K562 (cell line): Measurements from ENCODE around the gene B4GALT1. TPM values are rescaled to one million over a fixed set of nuclear protein-coding genes. Genes with fewer than 3 reads are reported as not detected.

Experiments used
- CBFA2T2 ChIP-seq: fragments of 450-650 bp; conservative IDR thresholded peaks from 2 replicates; pipeline ENCODE4 v1.6.1; 2017; ENCODE audit warnings: mild to moderate bottlenecking
- CCAR2 ChIP-seq: fragments of 200-400 bp; formaldehyde crosslinking; IDR thresholded peaks from 2 replicates; pipeline ENCODE4 v1.6.1; 2017; ENCODE audit warnings: mild to moderate bottlenecking, low read depth, low read length
- GATAD2A ChIP-seq: fragments of 450-650 bp; IDR thresholded peaks from 2 replicates; pipeline ENCODE4 v1.6.1; 2017
- HNRNPL ChIP-seq: fragments of 200-400 bp; formaldehyde crosslinking; IDR thresholded peaks from 2 replicates; pipeline ENCODE4 v1.6.1; 2017; ENCODE audit warnings: low read depth, mild to moderate bottlenecking, low read length
- JUNB ChIP-seq: fragments of 450-650 bp; formaldehyde crosslinking; conservative IDR thresholded peaks from 2 replicates; pipeline ENCODE4 v1.4.0; 2020; ENCODE audit warnings: mild to moderate bottlenecking
- JUND ChIP-seq, 2 experiments: IDR thresholded peaks; 2 replicates in 1 of 2; 3 replicates in 1 of 2; pipeline ENCODE4 v1.6.1; 2011; ENCODE audit warnings: borderline replicate concordance in 2 of 2, low read depth in 2 of 2, low read length in 2 of 2, improper control_type of control experiment in 1 of 2, missing biosample characterization in 1 of 2, missing genetic modification characterization in 1 of 2, missing genetic modification reagents in 1 of 2
- KDM1A ChIP-seq, 2 experiments: fragments of 450-650 bp; IDR thresholded peaks; 2 replicates each; pipeline ENCODE4 v1.6.1; 2016; ENCODE audit warnings: mild to moderate bottlenecking in 2 of 2
- MCM5 ChIP-seq: fragments of 450-650 bp; IDR thresholded peaks from 2 replicates; pipeline ENCODE4 v1.6.1; 2016; ENCODE audit warnings: low read depth
- MED1 ChIP-seq: sonication (generic); formaldehyde crosslinking; IDR thresholded peaks from 2 replicates; pipeline ENCODE4 v1.8.1; 2023; ENCODE audit warnings: missing genetic modification reagents, borderline replicate concordance
- SMARCB1 ChIP-seq: IDR thresholded peaks from 2 replicates; pipeline ENCODE4 v1.6.1; 2011; ENCODE audit warnings: improper control_type of control experiment, low read depth; ENCODE audit not compliant: insufficient read length
- TEAD4 ChIP-seq, 2 experiments: sonication (generic) in 1 of 2; formaldehyde crosslinking in 1 of 2; IDR thresholded peaks; 2 replicates each; pipeline versions ENCODE4 v1.6.1 to v1.8.0; 2012 to 2022; ENCODE audit warnings: borderline replicate concordance in 1 of 2, inconsistent platforms in 1 of 2, low read length in 1 of 2, mild to moderate bottlenecking in 1 of 2, missing genetic modification reagents in 1 of 2
- ZBTB7A ChIP-seq: IDR thresholded peaks from 2 replicates; pipeline ENCODE4 v1.6.1; 2011; ENCODE audit warnings: low read depth, mild to moderate bottlenecking, low read length, moderate library complexity, borderline replicate concordance; ENCODE audit not compliant: control insufficient read depth
- polyA plus RNA-seq, 8 experiments: library from polyadenylated mRNA; depleted of rRNA in 4 of 8; stranded (reverse) in 5 of 8; unstranded in 3 of 8; fragments of >200 nt; fragmentation: Nextera tagmentation in 2 of 8; fragmentation: Illumina TruSeq in 1 of 8; extraction: Ambion mirVana in 2 of 8; extraction: Trizol in 1 of 8; gene quantifications; 2 replicates each; pipeline versions ENCODE4 v1.2.1 to v1.2.3, GENCODE V29; 2011 to 2014; ENCODE audit warnings: inconsistent platforms in 1 of 8, missing spikeins in 1 of 8
- total RNA-seq, 7 experiments: library from RNA; depleted of rRNA in 6 of 7; stranded (reverse); fragments of >200 nt in 6 of 7; fragmentation: Illumina TruSeq in 2 of 7; extraction: Trizol in 2 of 7; gene quantifications; 2 replicates each; pipeline versions ENCODE4 v1.2.1 to v1.2.3, GENCODE V29; 2011 to 2021; ENCODE audit warnings: low replicate concordance in 1 of 7
- TF ChIP-seq, protein P1 (sequence below): fragments of 450-650 bp; IDR thresholded peaks from 2 replicates; pipeline ENCODE4 v1.6.1; 2018; ENCODE audit not compliant: partially characterized antibody
- TF ChIP-seq, protein P2 (sequence below): sonication (generic); formaldehyde crosslinking; IDR thresholded peaks from 2 replicates; pipeline ENCODE4 v1.4.0; 2020; ENCODE audit warnings: mild to moderate bottlenecking, missing genetic modification reagents
- TF ChIP-seq, protein P3 (sequence below): sonication (generic); formaldehyde crosslinking; IDR thresholded peaks from 2 replicates; pipeline ENCODE4 v1.8.1; 2023; ENCODE audit warnings: missing genetic modification reagents, mild to moderate bottlenecking, borderline replicate concordance

B4GALT1 gene
- total and polyA plus RNA-seq, 9 of the 15 experiments (the other 6 are each of a cell fraction or from before 2014, with no cell fraction given) = 4.1 to 26.8 (median 7.1) TPM

DNA sequence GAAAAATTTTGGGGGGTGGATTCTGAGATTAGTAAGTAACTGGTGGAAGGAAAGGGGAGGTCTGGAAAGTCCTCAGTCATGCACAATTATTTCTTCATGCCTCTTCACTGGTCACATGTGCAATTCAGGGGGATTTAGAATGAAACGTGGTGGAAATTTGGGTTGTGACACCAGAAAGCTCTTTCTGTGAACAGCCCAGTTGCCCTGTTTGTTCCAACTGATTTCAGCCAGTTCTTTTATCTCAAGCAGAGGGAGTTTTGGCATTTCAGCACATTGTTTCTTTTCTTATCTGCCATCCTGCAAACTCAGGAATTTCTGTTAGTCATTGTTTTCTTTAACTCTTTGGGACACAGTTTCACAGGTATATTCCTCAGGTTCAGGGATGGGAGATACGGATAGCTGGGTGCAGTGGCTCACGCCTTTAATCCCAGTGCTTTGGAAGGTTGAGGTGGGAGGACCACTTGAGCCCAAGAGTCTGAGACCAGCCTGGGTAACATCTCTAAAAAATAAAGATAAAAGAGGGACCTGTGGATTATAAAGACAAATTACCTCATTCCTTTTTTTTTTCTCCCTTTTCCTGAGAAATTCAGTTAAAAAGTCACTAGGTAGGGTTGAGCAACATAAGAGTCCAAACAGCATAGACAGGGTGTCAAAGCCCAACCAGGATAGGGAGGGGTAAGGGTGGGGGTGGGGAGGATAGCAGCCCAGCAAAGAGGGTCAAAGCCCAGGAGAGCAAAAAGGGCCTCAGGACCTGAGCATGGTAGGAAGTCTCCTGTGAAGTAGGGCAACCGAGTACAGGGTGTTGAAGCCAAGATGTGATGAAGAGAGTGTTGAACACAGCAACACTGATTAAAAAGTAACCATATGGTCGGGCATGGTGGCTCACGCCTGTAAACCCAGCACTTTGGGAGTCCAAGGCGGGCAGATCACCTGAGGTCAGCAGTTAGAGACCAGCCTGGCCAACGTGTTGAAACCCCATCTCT, 5.4 kb upstream of the B4GALT1 start (continued):
- TF ChIP-seq, protein P1, sequence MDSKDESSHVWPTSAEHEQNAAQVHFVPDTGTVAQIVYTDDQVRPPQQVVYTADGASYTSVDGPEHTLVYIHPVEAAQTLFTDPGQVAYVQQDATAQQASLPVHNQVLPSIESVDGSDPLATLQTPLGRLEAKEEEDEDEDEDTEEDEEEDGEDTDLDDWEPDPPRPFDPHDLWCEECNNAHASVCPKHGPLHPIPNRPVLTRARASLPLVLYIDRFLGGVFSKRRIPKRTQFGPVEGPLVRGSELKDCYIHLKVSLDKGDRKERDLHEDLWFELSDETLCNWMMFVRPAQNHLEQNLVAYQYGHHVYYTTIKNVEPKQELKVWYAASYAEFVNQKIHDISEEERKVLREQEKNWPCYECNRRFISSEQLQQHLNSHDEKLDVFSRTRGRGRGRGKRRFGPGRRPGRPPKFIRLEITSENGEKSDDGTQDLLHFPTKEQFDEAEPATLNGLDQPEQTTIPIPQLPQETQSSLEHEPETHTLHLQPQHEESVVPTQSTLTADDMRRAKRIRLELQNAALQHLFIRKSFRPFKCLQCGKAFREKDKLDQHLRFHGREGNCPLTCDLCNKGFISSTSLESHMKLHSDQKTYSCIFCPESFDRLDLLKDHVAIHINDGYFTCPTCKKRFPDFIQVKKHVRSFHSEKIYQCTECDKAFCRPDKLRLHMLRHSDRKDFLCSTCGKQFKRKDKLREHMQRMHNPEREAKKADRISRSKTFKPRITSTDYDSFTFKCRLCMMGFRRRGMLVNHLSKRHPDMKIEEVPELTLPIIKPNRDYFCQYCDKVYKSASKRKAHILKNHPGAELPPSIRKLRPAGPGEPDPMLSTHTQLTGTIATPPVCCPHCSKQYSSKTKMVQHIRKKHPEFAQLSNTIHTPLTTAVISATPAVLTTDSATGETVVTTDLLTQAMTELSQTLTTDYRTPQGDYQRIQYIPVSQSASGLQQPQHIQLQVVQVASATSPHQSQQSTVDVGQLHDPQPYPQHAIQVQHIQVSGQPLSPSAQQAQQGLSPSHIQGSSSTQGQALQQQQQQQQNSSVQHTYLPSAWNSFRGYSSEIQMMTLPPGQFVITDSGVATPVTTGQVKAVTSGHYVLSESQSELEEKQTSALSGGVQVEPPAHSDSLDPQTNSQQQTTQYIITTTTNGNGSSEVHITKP = no peak
- TF ChIP-seq JUND (IDR thresholded peaks at IDR 0.05; ENCODE audit: borderline replicate concordance, low read depth, low read length) = peak; percentile 35; the same call in 1 of the 2 replicates
- TF ChIP-seq JUND (tag; IDR thresholded peaks at IDR 0.05; ENCODE audit: borderline replicate concordance, low read depth, low read length) = peak; percentile 58; the same call in 1 of the 3 replicates
- no peak for TF ChIP-seq CCAR2
- TF ChIP-seq GATAD2A = no peak
- no peak for TF ChIP-seq JUNB (CRISPR knock-in tag)
- no peak for TF ChIP-seq MCM5
- no peak for TF ChIP-seq MED1 (CRISPR knock-in tag)
- TF ChIP-seq, protein P2, sequence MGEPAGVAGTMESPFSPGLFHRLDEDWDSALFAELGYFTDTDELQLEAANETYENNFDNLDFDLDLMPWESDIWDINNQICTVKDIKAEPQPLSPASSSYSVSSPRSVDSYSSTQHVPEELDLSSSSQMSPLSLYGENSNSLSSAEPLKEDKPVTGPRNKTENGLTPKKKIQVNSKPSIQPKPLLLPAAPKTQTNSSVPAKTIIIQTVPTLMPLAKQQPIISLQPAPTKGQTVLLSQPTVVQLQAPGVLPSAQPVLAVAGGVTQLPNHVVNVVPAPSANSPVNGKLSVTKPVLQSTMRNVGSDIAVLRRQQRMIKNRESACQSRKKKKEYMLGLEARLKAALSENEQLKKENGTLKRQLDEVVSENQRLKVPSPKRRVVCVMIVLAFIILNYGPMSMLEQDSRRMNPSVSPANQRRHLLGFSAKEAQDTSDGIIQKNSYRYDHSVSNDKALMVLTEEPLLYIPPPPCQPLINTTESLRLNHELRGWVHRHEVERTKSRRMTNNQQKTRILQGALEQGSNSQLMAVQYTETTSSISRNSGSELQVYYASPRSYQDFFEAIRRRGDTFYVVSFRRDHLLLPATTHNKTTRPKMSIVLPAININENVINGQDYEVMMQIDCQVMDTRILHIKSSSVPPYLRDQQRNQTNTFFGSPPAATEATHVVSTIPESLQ (CRISPR knock-in tag) = no peak
- peak; percentile 77 for TF ChIP-seq CBFA2T2
- no peak for TF ChIP-seq HNRNPL
- peak; percentile 56 to 60; a peak in 2 of 4 replicates for TF ChIP-seq KDM1A (IDR thresholded peaks at IDR 0.05)
- no peak for TF ChIP-seq SMARCB1
- TF ChIP-seq TEAD4 (IDR thresholded peaks at IDR 0.05; ENCODE audit: low read length) = peak; percentile 86
- TF ChIP-seq TEAD4 (CRISPR knock-in tag; IDR thresholded peaks at IDR 0.05; ENCODE audit: borderline replicate concordance) = no peak
- TF ChIP-seq ZBTB7A = no peak
- TF ChIP-seq, protein P3, sequence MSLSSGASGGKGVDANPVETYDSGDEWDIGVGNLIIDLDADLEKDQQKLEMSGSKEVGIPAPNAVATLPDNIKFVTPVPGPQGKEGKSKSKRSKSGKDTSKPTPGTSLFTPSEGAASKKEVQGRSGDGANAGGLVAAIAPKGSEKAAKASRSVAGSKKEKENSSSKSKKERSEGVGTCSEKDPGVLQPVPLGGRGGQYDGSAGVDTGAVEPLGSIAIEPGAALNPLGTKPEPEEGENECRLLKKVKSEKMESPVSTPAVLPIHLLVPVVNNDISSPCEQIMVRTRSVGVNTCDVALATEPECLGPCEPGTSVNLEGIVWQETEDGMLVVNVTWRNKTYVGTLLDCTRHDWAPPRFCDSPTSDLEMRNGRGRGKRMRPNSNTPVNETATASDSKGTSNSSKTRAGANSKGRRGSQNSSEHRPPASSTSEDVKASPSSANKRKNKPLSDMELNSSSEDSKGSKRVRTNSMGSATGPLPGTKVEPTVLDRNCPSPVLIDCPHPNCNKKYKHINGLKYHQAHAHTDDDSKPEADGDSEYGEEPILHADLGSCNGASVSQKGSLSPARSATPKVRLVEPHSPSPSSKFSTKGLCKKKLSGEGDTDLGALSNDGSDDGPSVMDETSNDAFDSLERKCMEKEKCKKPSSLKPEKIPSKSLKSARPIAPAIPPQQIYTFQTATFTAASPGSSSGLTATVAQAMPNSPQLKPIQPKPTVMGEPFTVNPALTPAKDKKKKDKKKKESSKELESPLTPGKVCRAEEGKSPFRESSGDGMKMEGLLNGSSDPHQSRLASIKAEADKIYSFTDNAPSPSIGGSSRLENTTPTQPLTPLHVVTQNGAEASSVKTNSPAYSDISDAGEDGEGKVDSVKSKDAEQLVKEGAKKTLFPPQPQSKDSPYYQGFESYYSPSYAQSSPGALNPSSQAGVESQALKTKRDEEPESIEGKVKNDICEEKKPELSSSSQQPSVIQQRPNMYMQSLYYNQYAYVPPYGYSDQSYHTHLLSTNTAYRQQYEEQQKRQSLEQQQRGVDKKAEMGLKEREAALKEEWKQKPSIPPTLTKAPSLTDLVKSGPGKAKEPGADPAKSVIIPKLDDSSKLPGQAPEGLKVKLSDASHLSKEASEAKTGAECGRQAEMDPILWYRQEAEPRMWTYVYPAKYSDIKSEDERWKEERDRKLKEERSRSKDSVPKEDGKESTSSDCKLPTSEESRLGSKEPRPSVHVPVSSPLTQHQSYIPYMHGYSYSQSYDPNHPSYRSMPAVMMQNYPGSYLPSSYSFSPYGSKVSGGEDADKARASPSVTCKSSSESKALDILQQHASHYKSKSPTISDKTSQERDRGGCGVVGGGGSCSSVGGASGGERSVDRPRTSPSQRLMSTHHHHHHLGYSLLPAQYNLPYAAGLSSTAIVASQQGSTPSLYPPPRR (CRISPR knock-in tag) = no peak
